Measurements from ENCODE around the gene HOXC6.

DNA sequence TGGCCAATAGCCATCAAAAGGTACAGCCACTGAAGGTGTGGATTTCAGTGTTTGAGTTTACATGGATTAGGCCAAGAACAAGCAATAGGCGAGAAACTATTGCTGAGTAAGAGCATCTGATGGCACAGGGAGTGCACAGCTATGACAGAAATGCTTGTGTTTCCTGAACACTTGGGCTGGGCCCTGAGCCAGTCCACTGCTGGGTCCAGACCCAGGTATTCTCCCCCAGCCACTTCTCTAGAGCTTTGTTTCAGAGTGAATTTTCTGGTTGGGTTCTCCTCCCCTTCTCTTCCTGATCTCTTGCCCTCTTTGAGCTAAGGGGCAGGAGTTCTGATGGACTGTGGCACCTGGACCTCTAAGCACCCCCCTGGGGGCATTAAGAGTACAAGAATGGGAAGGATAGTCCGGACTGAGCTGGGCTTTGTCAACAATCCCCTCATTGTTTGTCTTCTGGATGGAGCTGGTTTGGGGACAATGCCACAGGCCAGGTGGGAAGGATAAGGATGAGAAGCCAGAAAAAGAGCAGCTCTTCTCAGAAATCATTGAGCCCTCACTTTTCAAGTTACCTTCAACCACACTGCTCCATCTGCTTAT lies 13.0 kb downstream of the HOXC6 start:
- TF ChIP-seq, protein P1, sequence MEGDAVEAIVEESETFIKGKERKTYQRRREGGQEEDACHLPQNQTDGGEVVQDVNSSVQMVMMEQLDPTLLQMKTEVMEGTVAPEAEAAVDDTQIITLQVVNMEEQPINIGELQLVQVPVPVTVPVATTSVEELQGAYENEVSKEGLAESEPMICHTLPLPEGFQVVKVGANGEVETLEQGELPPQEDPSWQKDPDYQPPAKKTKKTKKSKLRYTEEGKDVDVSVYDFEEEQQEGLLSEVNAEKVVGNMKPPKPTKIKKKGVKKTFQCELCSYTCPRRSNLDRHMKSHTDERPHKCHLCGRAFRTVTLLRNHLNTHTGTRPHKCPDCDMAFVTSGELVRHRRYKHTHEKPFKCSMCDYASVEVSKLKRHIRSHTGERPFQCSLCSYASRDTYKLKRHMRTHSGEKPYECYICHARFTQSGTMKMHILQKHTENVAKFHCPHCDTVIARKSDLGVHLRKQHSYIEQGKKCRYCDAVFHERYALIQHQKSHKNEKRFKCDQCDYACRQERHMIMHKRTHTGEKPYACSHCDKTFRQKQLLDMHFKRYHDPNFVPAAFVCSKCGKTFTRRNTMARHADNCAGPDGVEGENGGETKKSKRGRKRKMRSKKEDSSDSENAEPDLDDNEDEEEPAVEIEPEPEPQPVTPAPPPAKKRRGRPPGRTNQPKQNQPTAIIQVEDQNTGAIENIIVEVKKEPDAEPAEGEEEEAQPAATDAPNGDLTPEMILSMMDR (CRISPR knock-in tag; IDR thresholded peaks at IDR 0.05) = no peak
- TF ChIP-seq ZNF281 (CRISPR knock-in tag; IDR thresholded peaks at IDR 0.05; ENCODE audit: borderline replicate concordance) = no peak
- no peak for TF ChIP-seq MXI1 (IDR thresholded peaks at IDR 0.05; ENCODE audit: borderline replicate concordance, low read depth, low read length)
- no peak for TF ChIP-seq ZNF350 (CRISPR knock-in tag; IDR thresholded peaks at IDR 0.05; ENCODE audit: borderline replicate concordance, low read depth)
- no peak for TF ChIP-seq AHR (CRISPR knock-in tag; IDR thresholded peaks at IDR 0.05)
- no peak for TF ChIP-seq NR2F6 (IDR thresholded peaks at IDR 0.05)
- no peak for TF ChIP-seq NR2F6 (CRISPR knock-in tag; IDR thresholded peaks at IDR 0.05)

Data from HepG2 (cell line).